ENCODE results near the gene PHF21A.

DNA sequence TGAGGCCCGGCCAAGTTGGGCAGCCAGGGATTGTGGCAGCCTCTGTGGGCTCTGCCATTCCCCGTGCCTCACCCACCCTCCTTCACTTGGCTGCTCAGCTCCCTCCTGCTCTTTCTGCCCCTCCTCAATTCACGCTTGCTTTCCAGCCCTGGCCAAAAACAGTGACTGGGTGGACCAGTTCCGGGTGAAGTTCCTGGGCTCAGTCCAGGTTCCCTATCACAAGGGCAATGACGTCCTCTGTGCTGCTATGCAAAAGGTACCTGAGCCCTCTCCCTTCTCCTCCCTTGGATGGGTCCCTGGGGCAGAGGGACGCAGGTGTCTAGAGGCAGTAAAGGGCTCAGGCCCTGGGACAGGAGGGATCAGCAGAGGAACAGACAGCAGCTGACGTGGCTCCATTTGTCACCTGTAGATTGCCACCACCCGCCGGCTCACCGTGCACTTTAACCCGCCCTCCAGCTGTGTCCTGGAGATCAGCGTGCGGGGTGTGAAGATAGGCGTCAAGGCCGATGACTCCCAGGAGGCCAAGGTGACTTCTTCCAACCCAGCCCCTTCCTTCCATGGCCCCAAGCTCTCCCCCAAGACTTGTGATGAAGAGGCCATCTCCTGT is 216.8 kb downstream of the PHF21A start:
- TF ChIP-seq, protein P1, sequence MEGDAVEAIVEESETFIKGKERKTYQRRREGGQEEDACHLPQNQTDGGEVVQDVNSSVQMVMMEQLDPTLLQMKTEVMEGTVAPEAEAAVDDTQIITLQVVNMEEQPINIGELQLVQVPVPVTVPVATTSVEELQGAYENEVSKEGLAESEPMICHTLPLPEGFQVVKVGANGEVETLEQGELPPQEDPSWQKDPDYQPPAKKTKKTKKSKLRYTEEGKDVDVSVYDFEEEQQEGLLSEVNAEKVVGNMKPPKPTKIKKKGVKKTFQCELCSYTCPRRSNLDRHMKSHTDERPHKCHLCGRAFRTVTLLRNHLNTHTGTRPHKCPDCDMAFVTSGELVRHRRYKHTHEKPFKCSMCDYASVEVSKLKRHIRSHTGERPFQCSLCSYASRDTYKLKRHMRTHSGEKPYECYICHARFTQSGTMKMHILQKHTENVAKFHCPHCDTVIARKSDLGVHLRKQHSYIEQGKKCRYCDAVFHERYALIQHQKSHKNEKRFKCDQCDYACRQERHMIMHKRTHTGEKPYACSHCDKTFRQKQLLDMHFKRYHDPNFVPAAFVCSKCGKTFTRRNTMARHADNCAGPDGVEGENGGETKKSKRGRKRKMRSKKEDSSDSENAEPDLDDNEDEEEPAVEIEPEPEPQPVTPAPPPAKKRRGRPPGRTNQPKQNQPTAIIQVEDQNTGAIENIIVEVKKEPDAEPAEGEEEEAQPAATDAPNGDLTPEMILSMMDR (IDR thresholded peaks at IDR 0.05): no peak
- TF ChIP-seq EP300 (IDR thresholded peaks at IDR 0.05) (no peak), POLR2A (IDR thresholded peaks at IDR 0.05) (no peak)

Measured in gastroesophageal sphincter (tissue), 3 donors.